GM18867 (cell line): ENCODE data around the gene LYRM4.

Source experiments
- ATAC-seq: cut with Tn5 transposase; IDR thresholded peaks from one replicate; pipeline ENCODE4 v1.9.1; 2021; ENCODE audit warnings: mild to moderate bottlenecking, moderate library complexity; ENCODE audit not compliant: unreplicated experiment

Gene LYRM4

GRCh38 chr6:5178806-5179205, 81.9 kb downstream of the LYRM4 start:
- ATAC-seq = no peak

- ATAC-seq = no peak
These were observed 85.1 kb downstream of the LYRM4 start for GRCh38 chr6:5175635-5176034.

GRCh38 chr6:5174756-5175549, 85.8 kb downstream of the LYRM4 start:
- no peak for ATAC-seq

- peak; percentile 94 for ATAC-seq
These were observed 86.5 kb downstream of the LYRM4 start for GRCh38 chr6:5174244-5174643.

GRCh38 chr6:5173810-5174209, 86.9 kb downstream of the LYRM4 start:
- peak; percentile 25 for ATAC-seq

- no peak for ATAC-seq
These were observed 87.8 kb downstream of the LYRM4 start for GRCh38 chr6:5172897-5173474.

- no peak for ATAC-seq
These were observed 88.6 kb downstream of the LYRM4 start for GRCh38 chr6:5172041-5172653.

GRCh38 chr6:5167501-5167900, 93.2 kb downstream of the LYRM4 start:
- ATAC-seq = no peak

- no peak for ATAC-seq
These were observed 96.7 kb downstream of the LYRM4 start for GRCh38 chr6:5164092-5164491.

GRCh38 chr6:5163247-5163646, 97.5 kb downstream of the LYRM4 start:
- no peak for ATAC-seq

- no peak for ATAC-seq
These were observed 98.4 kb downstream of the LYRM4 start for GRCh38 chr6:5162355-5162754.

- ATAC-seq = no peak
These were observed 100.5 kb downstream of the LYRM4 start for GRCh38 chr6:5160206-5160605.

- no peak for ATAC-seq
These were observed 101.6 kb downstream of the LYRM4 start for GRCh38 chr6:5159162-5159561.

- no peak for ATAC-seq
These were observed 102.6 kb downstream of the LYRM4 start for GRCh38 chr6:5158180-5158579.

GRCh38 chr6:5157621-5158138, 103.1 kb downstream of the LYRM4 start:
- ATAC-seq = no peak

- no peak for ATAC-seq
These were observed 104.1 kb downstream of the LYRM4 start for GRCh38 chr6:5156627-5157026.

GRCh38 chr6:5155906-5156305, 104.8 kb downstream of the LYRM4 start:
- no peak for ATAC-seq

GRCh38 chr6:5153186-5153585, 107.6 kb downstream of the LYRM4 start:
- ATAC-seq = no peak

- no peak for ATAC-seq
These were observed 108.3 kb downstream of the LYRM4 start for GRCh38 chr6:5152460-5152859.

- ATAC-seq = no peak
These were observed 108.8 kb downstream of the LYRM4 start for GRCh38 chr6:5151955-5152401.

GRCh38 chr6:5151360-5151954, 109.3 kb downstream of the LYRM4 start:
- no peak for ATAC-seq
